ENCODE data around the gene NXPE1.

DNA sequence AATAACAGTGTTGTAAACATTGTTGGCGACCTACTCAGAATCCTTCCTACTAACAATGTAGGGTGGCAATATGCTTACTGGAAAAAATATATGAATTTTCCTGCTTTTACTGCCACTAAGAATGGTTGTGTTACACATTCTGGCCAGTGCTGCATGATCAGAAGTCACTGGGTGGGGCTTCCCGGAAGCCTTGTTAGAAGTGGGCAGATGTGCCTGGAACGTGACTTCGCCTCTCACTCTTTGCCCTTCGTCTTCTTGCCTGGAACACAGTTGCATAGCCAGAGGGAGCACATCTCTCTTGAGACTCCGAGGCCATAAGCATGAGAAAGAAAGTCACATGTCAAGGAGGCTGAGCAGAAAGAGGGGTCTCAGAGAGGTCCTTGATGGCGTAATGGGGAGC lies 48.6 kb downstream of the NXPE1 start:
- TF ChIP-seq, protein P1, sequence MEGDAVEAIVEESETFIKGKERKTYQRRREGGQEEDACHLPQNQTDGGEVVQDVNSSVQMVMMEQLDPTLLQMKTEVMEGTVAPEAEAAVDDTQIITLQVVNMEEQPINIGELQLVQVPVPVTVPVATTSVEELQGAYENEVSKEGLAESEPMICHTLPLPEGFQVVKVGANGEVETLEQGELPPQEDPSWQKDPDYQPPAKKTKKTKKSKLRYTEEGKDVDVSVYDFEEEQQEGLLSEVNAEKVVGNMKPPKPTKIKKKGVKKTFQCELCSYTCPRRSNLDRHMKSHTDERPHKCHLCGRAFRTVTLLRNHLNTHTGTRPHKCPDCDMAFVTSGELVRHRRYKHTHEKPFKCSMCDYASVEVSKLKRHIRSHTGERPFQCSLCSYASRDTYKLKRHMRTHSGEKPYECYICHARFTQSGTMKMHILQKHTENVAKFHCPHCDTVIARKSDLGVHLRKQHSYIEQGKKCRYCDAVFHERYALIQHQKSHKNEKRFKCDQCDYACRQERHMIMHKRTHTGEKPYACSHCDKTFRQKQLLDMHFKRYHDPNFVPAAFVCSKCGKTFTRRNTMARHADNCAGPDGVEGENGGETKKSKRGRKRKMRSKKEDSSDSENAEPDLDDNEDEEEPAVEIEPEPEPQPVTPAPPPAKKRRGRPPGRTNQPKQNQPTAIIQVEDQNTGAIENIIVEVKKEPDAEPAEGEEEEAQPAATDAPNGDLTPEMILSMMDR (IDR thresholded peaks at IDR 0.05): no peak
- TF ChIP-seq POLR2A (IDR thresholded peaks at IDR 0.05): no peak
